Adrenal gland (tissue), 5 donors: ENCODE results near the gene PPL.

Source experiments
- POLR2A ChIP-seq, 2 donors: fragments of 450-650 bp; IDR thresholded peaks; one replicate each; pipeline ENCODE4 v1.6.1; 2017; ENCODE audit warnings: antibody characterized with exemption in 2 of 2, mild to moderate bottlenecking in 2 of 2, moderate library complexity in 1 of 2
- TF ChIP-seq, protein P1 (sequence below), 6 experiments: fragments of 450-650 bp in 4 of 6; fragments of 200-600 bp in 2 of 6; sonication (generic) in 1 of 6; IDR thresholded peaks; 1 replicate in 5 of 6; 2 replicates in 1 of 6; pipeline versions ENCODE4 v1.5.1 to v1.8.0; 2016 to 2021; ENCODE audit warnings: antibody characterized with exemption in 6 of 6, mild to moderate bottlenecking in 2 of 6, moderate library complexity in 1 of 6
- donor health status: DM: no; HTN: no; CAD: no.

DNA sequence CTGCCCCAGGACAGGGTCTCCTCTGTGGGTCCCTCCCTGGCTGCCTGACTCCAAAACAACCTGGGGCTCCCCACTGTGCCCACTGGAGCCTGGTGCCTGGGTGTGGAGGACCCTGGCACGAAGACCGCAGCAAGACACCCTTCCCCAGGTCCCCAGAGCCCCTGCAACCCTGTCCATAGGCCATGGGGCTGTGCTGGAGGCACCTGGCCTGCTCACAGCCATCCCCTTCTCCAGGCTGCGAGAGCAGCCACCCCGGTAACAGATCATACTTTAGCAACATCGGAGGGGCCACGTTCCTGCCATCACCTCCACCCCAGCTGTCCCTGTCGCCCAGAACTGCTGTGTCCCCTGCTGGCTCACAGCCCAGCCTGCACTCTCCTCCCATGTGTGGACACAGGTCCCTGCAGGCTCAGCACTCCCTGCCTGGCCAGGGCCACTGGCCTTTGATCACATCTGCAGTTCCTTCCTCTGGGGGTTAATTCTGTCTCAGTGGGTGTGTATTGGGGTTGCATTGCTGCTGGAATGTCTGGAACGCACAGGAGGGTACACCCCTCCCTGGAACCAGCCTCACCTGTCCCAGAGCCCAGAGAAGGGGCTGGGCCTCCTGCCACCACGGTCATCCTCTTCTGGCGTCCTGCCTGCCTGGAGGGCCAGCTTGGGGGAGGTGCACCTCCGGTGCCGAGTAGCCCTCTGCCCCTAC lies 12.2 kb downstream of the PPL start:
- no peak for TF ChIP-seq POLR2A (IDR thresholded peaks at IDR 0.05)
- TF ChIP-seq, protein P1, sequence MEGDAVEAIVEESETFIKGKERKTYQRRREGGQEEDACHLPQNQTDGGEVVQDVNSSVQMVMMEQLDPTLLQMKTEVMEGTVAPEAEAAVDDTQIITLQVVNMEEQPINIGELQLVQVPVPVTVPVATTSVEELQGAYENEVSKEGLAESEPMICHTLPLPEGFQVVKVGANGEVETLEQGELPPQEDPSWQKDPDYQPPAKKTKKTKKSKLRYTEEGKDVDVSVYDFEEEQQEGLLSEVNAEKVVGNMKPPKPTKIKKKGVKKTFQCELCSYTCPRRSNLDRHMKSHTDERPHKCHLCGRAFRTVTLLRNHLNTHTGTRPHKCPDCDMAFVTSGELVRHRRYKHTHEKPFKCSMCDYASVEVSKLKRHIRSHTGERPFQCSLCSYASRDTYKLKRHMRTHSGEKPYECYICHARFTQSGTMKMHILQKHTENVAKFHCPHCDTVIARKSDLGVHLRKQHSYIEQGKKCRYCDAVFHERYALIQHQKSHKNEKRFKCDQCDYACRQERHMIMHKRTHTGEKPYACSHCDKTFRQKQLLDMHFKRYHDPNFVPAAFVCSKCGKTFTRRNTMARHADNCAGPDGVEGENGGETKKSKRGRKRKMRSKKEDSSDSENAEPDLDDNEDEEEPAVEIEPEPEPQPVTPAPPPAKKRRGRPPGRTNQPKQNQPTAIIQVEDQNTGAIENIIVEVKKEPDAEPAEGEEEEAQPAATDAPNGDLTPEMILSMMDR (IDR thresholded peaks at IDR 0.05): no peak
